DND-41 (cell line): ENCODE measurements around the gene FAM163B.
"Not testable (repeated sequence)": the region's sequence is repeated elsewhere in the genome, so short reads cannot be mapped to it uniquely, and the experiment has no call there.

Source experiments
- ATAC-seq: fragments of 200-7000 bp; cut with Tn5 transposase; 3 replicates; pipeline ENCODE4 v1.9.1; 2021; ENCODE audit warnings: low read depth; ENCODE audit not compliant: insufficient read depth
- DNase-seq: peaks from one replicate; pipeline ENCODE4 v3.0.0-alpha.2; 2020
- H2AFZ ChIP-seq: 2 replicates; pipeline ENCODE4 v1.6.0; 2012; ENCODE audit warnings: low read depth, low read length
- H3K27ac ChIP-seq: 2 replicates; pipeline ENCODE4 v1.5.1; 2012; ENCODE audit warnings: low read length, inconsistent platforms
- H3K27me3 ChIP-seq: fragments of 200-600 bp; sonication (generic); 2 replicates; pipeline ENCODE4 v1.6.0; 2012; ENCODE audit warnings: low read length, mild to moderate bottlenecking, inconsistent platforms; ENCODE audit not compliant: insufficient read depth, poor library complexity
- H3K36me3 ChIP-seq: 2 replicates; pipeline ENCODE4 v1.5.1; 2012; ENCODE audit warnings: low read length, inconsistent platforms; ENCODE audit not compliant: insufficient read depth
- H3K4me1 ChIP-seq: 2 replicates; pipeline ENCODE4 v1.5.1; 2012; ENCODE audit warnings: mild to moderate bottlenecking, low read length; ENCODE audit not compliant: insufficient read depth
- H3K4me2 ChIP-seq: 2 replicates; pipeline ENCODE4 v1.6.0; 2012; ENCODE audit warnings: mild to moderate bottlenecking, moderate library complexity, low read length, inconsistent platforms; ENCODE audit not compliant: insufficient read depth
- H3K4me3 ChIP-seq, 2 experiments: fragments of 200-600 bp in 1 of 2; shearing (Covaris generic) in 1 of 2; 2 replicates each; pipeline ENCODE4 v1.5.1; 2012 to 2016; ENCODE audit warnings: inconsistent platforms in 2 of 2, low read length in 2 of 2, mild to moderate bottlenecking in 2 of 2, low read depth in 1 of 2, moderate library complexity in 1 of 2
- H3K79me2 ChIP-seq: 2 replicates; pipeline ENCODE4 v1.6.0; 2012; ENCODE audit warnings: low read length, inconsistent platforms; ENCODE audit not compliant: insufficient read depth
- H3K9ac ChIP-seq: 2 replicates; pipeline ENCODE4 v1.6.0; 2012; ENCODE audit warnings: low read depth, mild to moderate bottlenecking, inconsistent platforms, low read length, moderate library complexity
- H3K9me3 ChIP-seq: 2 replicates; pipeline ENCODE4 v1.5.1; 2012; ENCODE audit warnings: low read length, moderate library complexity, mild to moderate bottlenecking, inconsistent platforms; ENCODE audit not compliant: insufficient read depth, severe bottlenecking
- H4K20me1 ChIP-seq: 2 replicates; pipeline ENCODE4 v1.6.0; 2012; ENCODE audit warnings: low read length; ENCODE audit not compliant: insufficient read depth
- EZH2 ChIP-seq: IDR thresholded peaks from 3 replicates; pipeline ENCODE4 v1.6.1; 2012; ENCODE audit warnings: borderline replicate concordance, low read depth, mild to moderate bottlenecking, moderate library complexity, low read length, inconsistent platforms; ENCODE audit not compliant: severe bottlenecking
- TF ChIP-seq, protein P1 (sequence below): IDR thresholded peaks from 2 replicates; pipeline ENCODE4 v1.5.1; 2012; ENCODE audit warnings: borderline replicate concordance, low read length, moderate library complexity, mild to moderate bottlenecking; ENCODE audit not compliant: poor library complexity, severe bottlenecking; ENCODE audit errors: extremely low read depth

FAM163B gene

DNA sequence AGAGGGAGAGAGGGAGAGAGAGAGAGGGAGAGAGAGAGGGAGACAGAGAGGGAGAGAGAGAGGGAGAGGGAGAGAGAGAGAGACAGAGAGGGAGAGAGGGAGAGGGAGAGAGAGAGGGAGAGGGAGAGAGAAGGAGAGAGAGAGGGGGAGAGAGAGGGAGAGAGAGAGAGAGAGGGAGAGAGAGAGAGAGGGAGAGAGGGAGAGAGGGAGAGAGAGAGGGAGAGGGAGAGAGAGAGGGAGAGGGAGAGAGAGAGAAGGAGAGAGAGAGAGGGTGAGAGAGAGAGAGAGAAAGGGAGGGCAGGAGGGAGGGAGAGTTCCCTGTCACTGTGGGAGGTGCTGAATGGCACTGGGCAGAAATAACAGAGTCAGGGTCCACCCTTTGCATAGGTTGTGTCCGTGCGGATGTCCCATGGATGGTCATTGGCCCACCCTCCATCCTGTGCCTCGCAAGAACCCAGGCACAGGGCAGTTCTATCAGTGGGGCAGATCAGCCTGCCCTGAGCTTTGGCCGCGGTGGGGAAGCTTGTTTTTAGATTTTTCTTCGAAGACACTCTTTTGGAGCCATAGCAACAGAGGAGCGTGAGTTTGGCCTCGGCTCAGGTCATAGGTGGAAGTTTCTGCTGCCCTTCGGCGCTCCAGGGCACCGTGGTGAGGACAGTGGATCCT lies 44.6 kb downstream of the FAM163B start:
- ATAC-seq (no peak), DNase-seq (no peak)
- Histone ChIP-seq H3K4me3 (no peak overlapping the region), H4K20me1 (no peaks in the 10 kb centered on the region), H2AFZ (no peak overlapping the region), H3K4me2 (no peak overlapping the region), H3K27ac (no peak overlapping the region), H3K27me3 (no peaks in the 10 kb centered on the region), H3K4me1 (no peaks in the 10 kb centered on the region), H3K79me2 (no peaks in the 10 kb centered on the region), H3K9ac (no peak overlapping the region), H3K36me3 (no peaks in the 10 kb centered on the region), H3K9me3 (no peaks in the 10 kb centered on the region)
- no peak for TF ChIP-seq EZH2
- TF ChIP-seq, protein P1, sequence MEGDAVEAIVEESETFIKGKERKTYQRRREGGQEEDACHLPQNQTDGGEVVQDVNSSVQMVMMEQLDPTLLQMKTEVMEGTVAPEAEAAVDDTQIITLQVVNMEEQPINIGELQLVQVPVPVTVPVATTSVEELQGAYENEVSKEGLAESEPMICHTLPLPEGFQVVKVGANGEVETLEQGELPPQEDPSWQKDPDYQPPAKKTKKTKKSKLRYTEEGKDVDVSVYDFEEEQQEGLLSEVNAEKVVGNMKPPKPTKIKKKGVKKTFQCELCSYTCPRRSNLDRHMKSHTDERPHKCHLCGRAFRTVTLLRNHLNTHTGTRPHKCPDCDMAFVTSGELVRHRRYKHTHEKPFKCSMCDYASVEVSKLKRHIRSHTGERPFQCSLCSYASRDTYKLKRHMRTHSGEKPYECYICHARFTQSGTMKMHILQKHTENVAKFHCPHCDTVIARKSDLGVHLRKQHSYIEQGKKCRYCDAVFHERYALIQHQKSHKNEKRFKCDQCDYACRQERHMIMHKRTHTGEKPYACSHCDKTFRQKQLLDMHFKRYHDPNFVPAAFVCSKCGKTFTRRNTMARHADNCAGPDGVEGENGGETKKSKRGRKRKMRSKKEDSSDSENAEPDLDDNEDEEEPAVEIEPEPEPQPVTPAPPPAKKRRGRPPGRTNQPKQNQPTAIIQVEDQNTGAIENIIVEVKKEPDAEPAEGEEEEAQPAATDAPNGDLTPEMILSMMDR, result no peak

DNA sequence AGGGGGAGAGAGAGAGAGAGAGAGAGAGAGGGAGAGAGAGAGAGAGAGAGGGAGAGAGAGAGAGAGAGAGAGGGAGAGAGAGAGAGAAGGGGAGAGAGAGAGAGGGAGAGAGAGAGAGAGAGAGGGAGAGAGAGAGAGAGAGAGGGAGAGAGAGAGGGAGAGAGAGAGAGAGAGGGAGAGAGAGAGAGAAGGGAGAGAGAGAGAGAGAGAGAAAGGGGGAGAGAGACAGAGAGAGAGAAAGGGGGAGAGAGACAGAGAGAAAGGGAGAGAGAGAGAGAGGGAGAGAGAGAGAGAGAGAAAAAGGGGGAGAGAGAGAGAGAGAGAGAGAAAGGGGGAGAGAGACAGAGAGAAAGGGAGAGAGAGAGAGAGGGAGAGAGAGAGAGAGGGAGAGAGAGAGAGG lies 45.4 kb downstream of the FAM163B start:
- H4K20me1 ChIP-seq, H2AFZ ChIP-seq, H3K27me3 ChIP-seq, H3K9me3 ChIP-seq, DNase-seq, H3K27ac ChIP-seq, H3K4me1 ChIP-seq, H3K79me2 ChIP-seq, H3K4me2 ChIP-seq, H3K36me3 ChIP-seq, H3K9ac ChIP-seq, H3K4me3 ChIP-seq, ATAC-seq: not testable (repeated sequence)

DNA sequence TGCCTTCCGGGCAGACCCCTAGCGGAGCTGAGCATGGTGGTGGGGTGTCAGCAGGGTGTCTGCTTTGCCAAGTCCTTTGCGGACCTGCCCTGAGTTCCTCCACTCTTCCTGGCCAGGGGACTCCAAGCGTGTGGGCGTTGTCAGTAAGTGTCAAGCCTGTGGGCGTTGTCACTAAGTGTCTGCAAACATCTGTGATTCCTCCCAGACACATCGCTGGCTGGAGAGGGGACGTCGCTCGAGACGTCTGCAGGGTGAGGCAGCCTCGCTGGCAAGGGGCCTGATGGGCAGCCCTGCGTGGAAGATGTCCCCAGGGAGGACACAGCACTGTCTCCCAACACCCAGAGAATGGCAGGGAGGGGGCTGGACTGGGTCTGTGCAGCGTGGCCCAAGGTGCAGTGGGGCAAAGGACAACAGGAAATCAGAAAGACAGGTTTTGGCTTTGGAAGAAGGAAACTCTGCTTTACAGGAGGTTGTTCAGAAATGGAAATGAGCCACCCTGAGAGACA lies 45.8 kb downstream of the FAM163B start:
- H3K4me2 ChIP-seq, result no peak overlapping the region
- DNase-seq (no peak), ATAC-seq (no peak)
- no peaks in the 10 kb centered on the region for H3K79me2 ChIP-seq
- H3K4me1 ChIP-seq, result no peaks in the 10 kb centered on the region
- no peak overlapping the region for H3K9ac ChIP-seq
- H4K20me1 ChIP-seq, result no peaks in the 10 kb centered on the region
- H3K4me3 ChIP-seq, result no peak overlapping the region
- no peak overlapping the region for H3K27ac ChIP-seq
- H2AFZ ChIP-seq, result no peak overlapping the region
- no peaks in the 10 kb centered on the region for H3K9me3 ChIP-seq
- H3K36me3 ChIP-seq, result no peaks in the 10 kb centered on the region
- TF ChIP-seq, protein P1, result no peak
- TF ChIP-seq EZH2, result no peak
- H3K27me3 ChIP-seq, result no peaks in the 10 kb centered on the region

DNA sequence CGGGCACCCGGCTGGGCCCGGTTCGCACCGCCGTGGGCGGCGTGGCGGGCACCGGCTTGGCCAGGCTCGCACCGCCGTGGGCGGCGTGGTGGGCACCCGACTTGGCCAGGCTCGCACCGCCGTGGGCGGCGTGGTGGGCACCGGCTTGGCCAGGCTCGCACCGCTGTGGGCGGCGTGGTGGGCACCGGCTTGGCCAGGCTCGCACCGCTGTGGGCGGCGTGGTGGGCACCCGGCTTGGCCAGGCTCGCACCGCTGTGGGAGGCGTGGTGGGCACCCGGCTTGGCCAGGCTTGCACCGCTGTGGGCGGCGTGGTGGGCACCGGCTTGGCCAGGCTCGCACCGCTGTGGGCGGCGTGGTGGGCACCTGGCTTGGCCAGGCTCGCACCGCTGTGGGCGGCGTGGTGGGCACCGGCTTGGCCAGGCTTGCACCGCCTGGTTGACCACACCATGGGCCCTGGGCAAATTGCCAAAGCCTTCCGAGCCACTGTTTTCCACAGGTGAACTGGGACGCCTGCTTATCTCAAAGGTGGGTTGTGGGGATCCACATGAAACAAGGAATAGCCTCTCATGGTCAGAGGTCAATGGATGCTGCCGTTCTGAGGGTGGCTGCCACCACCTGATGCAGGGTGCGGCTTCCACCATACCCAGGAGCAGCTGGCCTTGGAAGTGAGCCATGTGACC lies 46.4 kb downstream of the FAM163B start:
- no peaks in the 10 kb centered on the region for H3K79me2 ChIP-seq
- no peaks in the 10 kb centered on the region for H3K27me3 ChIP-seq
- TF ChIP-seq, protein P1, result no peak
- TF ChIP-seq EZH2, result no peak
- no peaks in the 10 kb centered on the region for H3K4me1 ChIP-seq
- no peak overlapping the region for H3K9ac ChIP-seq
- H3K4me2 ChIP-seq, result no peak overlapping the region
- H3K4me3 ChIP-seq, result no peak overlapping the region
- H2AFZ ChIP-seq, result no peak overlapping the region
- DNase-seq (no peak), ATAC-seq (no peak)
- H4K20me1 ChIP-seq, result no peaks in the 10 kb centered on the region
- no peaks in the 10 kb centered on the region for H3K36me3 ChIP-seq
- no peaks in the 10 kb centered on the region for H3K9me3 ChIP-seq
- no peak overlapping the region for H3K27ac ChIP-seq
